ENCODE data around the gene CDH11. TPM values are rescaled to one million over a fixed set of nuclear protein-coding genes. Genes with fewer than 3 reads are reported as not detected.

Gene CDH11
- total and polyA plus RNA-seq, 2 donors (not counting 1 experiment from before 2014, with no cell fraction given): not detected

DNA sequence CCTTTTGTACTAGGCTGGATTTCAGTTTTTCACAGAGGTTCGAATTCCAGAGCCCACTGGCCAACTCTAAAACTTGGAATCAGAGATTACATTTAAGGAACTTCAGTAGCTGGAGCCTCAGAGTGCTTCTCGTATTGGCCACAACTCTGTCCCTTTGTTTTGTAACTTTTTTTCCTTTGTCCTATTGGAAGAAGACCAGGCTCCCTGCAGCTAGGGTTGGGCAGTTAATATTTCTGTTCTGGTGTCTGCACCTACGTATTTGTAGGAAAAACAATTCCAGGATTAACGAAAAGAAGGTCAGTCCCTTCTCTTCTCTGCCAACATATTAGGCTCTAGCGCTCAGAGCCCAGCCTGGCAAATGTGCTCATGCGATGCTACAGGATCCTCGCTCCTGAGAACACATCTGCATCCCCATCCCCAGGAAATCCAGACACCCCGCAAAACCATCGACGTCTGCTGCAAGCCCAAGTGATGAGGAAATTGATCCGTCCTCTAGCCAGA lies 1.9 kb downstream of the CDH11 start:
- Histone ChIP-seq H3K27me3 (replicated peaks in 1 of 4; ENCODE audit: control extremely low read depth in 1 of 4, control insufficient read depth in 3 of 4, insufficient read depth in 4 of 4, low read length in 3 of 4) (peaks cover 0 to 29% (median 18%) of the 10 kb centered on the region in 4 experiments), H3K79me2 (ENCODE audit: control insufficient read depth, insufficient read depth, low read length) (no peaks in the 10 kb centered on the region), H2AFZ (ENCODE audit: insufficient read depth, low read depth, low read length, poor library complexity, severe bottlenecking) (no peak overlapping the region), H3K4me2 (replicated peaks; ENCODE audit: low read depth, low read length, poor library complexity, severe bottlenecking) (no peak overlapping the region), H4K20me1 (ENCODE audit: control insufficient read depth, insufficient read depth, low read length, poor library complexity, severe bottlenecking) (no peaks in the 10 kb centered on the region), H3K4me1 (ENCODE audit: control insufficient read depth in 2 of 2, insufficient read depth in 2 of 2, low read length in 2 of 2) (no peaks in the 10 kb centered on the region), H3K36me3 (replicated peaks in 1 of 2; ENCODE audit: control extremely low read depth in 1 of 2, control insufficient read depth in 1 of 2, extremely low read depth in 1 of 2, insufficient read depth in 2 of 2, low read length in 1 of 2) (no peaks in the 10 kb centered on the region), H3K9me3 (ENCODE audit: control extremely low read depth in 1 of 3, control insufficient read depth in 2 of 3, insufficient read depth in 1 of 3, low read length in 2 of 3) (peaks cover 0 to 12% (median 0%) of the 10 kb centered on the region in 3 donors), H3K27ac (ENCODE audit: low read length in 2 of 2) (no peak overlapping the region), H3K4me3 (ENCODE audit: control extremely low read depth in 1 of 5, extremely low read depth in 1 of 5, insufficient read depth in 1 of 5, low read depth in 2 of 5, low read length in 4 of 5) (no peak overlapping the region), H3K9ac (ENCODE audit: low read length) (no peak overlapping the region)
- Mint-ChIP-seq H3K4me3 (no peak overlapping the region), H3K27me3 (peaks cover 28% of the 10 kb centered on the region), H3K9me3 (ENCODE audit: insufficient read depth) (no peaks in the 10 kb centered on the region), H3K4me1 (no peaks in the 10 kb centered on the region), H3K27ac (no peak overlapping the region)
- WGBS (ENCODE audit: insufficient coverage): 17% methylated on average over 6 of the region's 11 CpGs
- no peak for TF ChIP-seq EZH2 (IDR thresholded peaks at IDR 0.05; ENCODE audit: borderline replicate concordance, insufficient read depth, low read depth, low read length, poor library complexity, severe bottlenecking)
- TF ChIP-seq, protein P1, sequence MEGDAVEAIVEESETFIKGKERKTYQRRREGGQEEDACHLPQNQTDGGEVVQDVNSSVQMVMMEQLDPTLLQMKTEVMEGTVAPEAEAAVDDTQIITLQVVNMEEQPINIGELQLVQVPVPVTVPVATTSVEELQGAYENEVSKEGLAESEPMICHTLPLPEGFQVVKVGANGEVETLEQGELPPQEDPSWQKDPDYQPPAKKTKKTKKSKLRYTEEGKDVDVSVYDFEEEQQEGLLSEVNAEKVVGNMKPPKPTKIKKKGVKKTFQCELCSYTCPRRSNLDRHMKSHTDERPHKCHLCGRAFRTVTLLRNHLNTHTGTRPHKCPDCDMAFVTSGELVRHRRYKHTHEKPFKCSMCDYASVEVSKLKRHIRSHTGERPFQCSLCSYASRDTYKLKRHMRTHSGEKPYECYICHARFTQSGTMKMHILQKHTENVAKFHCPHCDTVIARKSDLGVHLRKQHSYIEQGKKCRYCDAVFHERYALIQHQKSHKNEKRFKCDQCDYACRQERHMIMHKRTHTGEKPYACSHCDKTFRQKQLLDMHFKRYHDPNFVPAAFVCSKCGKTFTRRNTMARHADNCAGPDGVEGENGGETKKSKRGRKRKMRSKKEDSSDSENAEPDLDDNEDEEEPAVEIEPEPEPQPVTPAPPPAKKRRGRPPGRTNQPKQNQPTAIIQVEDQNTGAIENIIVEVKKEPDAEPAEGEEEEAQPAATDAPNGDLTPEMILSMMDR (IDR thresholded peaks at IDR 0.05): no peak
- ATAC-seq (ENCODE audit: low read depth): no peak
- intact Hi-C loops (cut with micrococcal nuclease): no loop called here
- no peak for DNase-seq
- CTCF ChIA-PET: no interaction called here
- POLR2A ChIA-PET: no interaction called here

DNA sequence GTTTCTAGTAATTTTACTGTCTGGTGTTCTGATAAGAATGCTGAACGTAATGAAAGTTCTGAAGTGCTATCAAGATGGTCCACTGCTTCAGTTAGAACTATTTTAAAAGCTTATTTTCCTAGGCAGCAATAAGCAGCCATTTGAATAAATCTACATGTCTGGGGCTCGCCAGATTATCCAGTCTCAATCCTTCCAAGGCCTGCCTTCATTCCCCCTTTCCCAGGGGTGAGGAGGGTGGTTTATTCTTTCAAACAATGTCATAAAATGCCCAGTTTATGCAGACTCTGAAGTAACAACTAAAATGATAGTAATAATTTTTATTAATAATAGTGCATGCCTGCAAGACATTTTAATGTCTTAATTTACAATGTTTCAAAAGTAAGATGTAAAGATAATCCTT lies 2.4 kb downstream of the CDH11 start:
- no peak for DNase-seq
- H4K20me1 ChIP-seq (ENCODE audit: control insufficient read depth, insufficient read depth, low read length, poor library complexity, severe bottlenecking): no peaks in the 10 kb centered on the region
- POLR2A ChIA-PET: no interaction called here
- Mint-ChIP-seq H3K27me3 (peaks cover 25% of the 10 kb centered on the region), H3K27ac (no peak overlapping the region), H3K9me3 (ENCODE audit: insufficient read depth) (no peaks in the 10 kb centered on the region), H3K4me3 (no peak overlapping the region), H3K4me1 (no peaks in the 10 kb centered on the region)
- intact Hi-C loops (cut with micrococcal nuclease): no loop called here
- H3K27ac ChIP-seq (ENCODE audit: low read length in 2 of 2): no peak overlapping the region
- no peaks in the 10 kb centered on the region for H3K79me2 ChIP-seq (ENCODE audit: control insufficient read depth, insufficient read depth, low read length)
- H3K4me2 ChIP-seq (replicated peaks; ENCODE audit: low read depth, low read length, poor library complexity, severe bottlenecking): no peak overlapping the region
- H3K9ac ChIP-seq (ENCODE audit: low read length): no peak overlapping the region
- ATAC-seq (ENCODE audit: low read depth): no peak
- H3K9me3 ChIP-seq (ENCODE audit: control extremely low read depth in 1 of 3, control insufficient read depth in 2 of 3, insufficient read depth in 1 of 3, low read length in 2 of 3): peaks cover 0 to 12% (median 0%) of the 10 kb centered on the region in 3 donors
- TF ChIP-seq EZH2 (IDR thresholded peaks at IDR 0.05; ENCODE audit: borderline replicate concordance, insufficient read depth, low read depth, low read length, poor library complexity, severe bottlenecking): no peak
- TF ChIP-seq, protein P1 (IDR thresholded peaks at IDR 0.05): no peak
- peaks cover 0 to 29% (median 17%) of the 10 kb centered on the region in 4 experiments for H3K27me3 ChIP-seq (replicated peaks in 1 of 4; ENCODE audit: control extremely low read depth in 1 of 4, control insufficient read depth in 3 of 4, insufficient read depth in 4 of 4, low read length in 3 of 4)
- CTCF ChIA-PET: no interaction called here
- no peaks in the 10 kb centered on the region for H3K36me3 ChIP-seq (replicated peaks in 1 of 2; ENCODE audit: control extremely low read depth in 1 of 2, control insufficient read depth in 1 of 2, extremely low read depth in 1 of 2, insufficient read depth in 2 of 2, low read length in 1 of 2)
- no CpG with 5 or more reads among the region's 2 CpGs for WGBS (ENCODE audit: insufficient coverage)
- no peak overlapping the region for H3K4me3 ChIP-seq (ENCODE audit: control extremely low read depth in 1 of 5, extremely low read depth in 1 of 5, insufficient read depth in 1 of 5, low read depth in 2 of 5, low read length in 4 of 5)
- H2AFZ ChIP-seq (ENCODE audit: insufficient read depth, low read depth, low read length, poor library complexity, severe bottlenecking): no peak overlapping the region
- H3K4me1 ChIP-seq (ENCODE audit: control insufficient read depth in 2 of 2, insufficient read depth in 2 of 2, low read length in 2 of 2): no peaks in the 10 kb centered on the region

Data from B cell (primary cell).